K562 (cell line): ENCODE results near the gene C10orf105. TPM values are rescaled to one million over a fixed set of nuclear protein-coding genes. Genes with fewer than 3 reads are reported as not detected.

Experiments used
- ADNP ChIP-seq: fragments of 200-800 bp; sonication (Bioruptor generic); IDR thresholded peaks from 2 replicates; pipeline ENCODE4 v1.6.1; 2016; ENCODE audit warnings: missing genetic modification characterization, missing compliant biosample characterization
- CBX2 ChIP-seq: fragments of 200-600 bp; sonication (generic); IDR thresholded peaks from one replicate; pipeline ENCODE4 v1.6.1; 2012; ENCODE audit warnings: mild to moderate bottlenecking, low read length, inconsistent platforms; ENCODE audit not compliant: insufficient read depth, poor library complexity, severe bottlenecking
- CREM ChIP-seq: IDR thresholded peaks from 2 replicates; pipeline ENCODE4 v1.6.1; 2014; ENCODE audit warnings: antibody characterized with exemption, low read depth
- GABPA ChIP-seq: fragments of 200-800 bp; sonication (Bioruptor generic); conservative IDR thresholded peaks from 2 replicates; pipeline ENCODE4 v1.6.1; 2016; ENCODE audit warnings: low read depth, missing genetic modification characterization, missing compliant biosample characterization
- GATAD2B ChIP-seq: fragments of 450-650 bp; IDR thresholded peaks from 2 replicates; pipeline ENCODE4 v1.6.1; 2017; ENCODE audit warnings: mild to moderate bottlenecking, borderline replicate concordance
- HNRNPLL ChIP-seq: fragments of 200-400 bp; formaldehyde crosslinking; IDR thresholded peaks from 2 replicates; pipeline ENCODE4 v1.6.1; 2017; ENCODE audit warnings: low read length, low read depth, mild to moderate bottlenecking; ENCODE audit not compliant: poor library complexity, severe bottlenecking
- MXI1 ChIP-seq: IDR thresholded peaks from 2 replicates; pipeline ENCODE4 v1.6.1; 2011; ENCODE audit warnings: low read depth, mild to moderate bottlenecking, improper control_type of control experiment, low read length
- NBN ChIP-seq: fragments of 450-650 bp; IDR thresholded peaks from 2 replicates; pipeline ENCODE4 v1.6.1; 2016; ENCODE audit warnings: low read depth, mild to moderate bottlenecking
- NFATC3 ChIP-seq: fragments of 450-650 bp; IDR thresholded peaks from 2 replicates; pipeline ENCODE4 v1.6.1; 2017; ENCODE audit warnings: mild to moderate bottlenecking
- NR1H2 ChIP-seq: sonication (generic); formaldehyde crosslinking; IDR thresholded peaks from 2 replicates; pipeline ENCODE4 v1.4.0; 2020; ENCODE audit warnings: mild to moderate bottlenecking, missing genetic modification reagents
- RBM25 ChIP-seq: fragments of 200-400 bp; formaldehyde crosslinking; IDR thresholded peaks from 2 replicates; pipeline ENCODE4 v1.6.1; 2018; ENCODE audit warnings: low read length, low read depth, moderate library complexity; ENCODE audit not compliant: severe bottlenecking
- SMAD3 ChIP-seq: fragments of 450-650 bp; formaldehyde crosslinking; conservative IDR thresholded peaks from 2 replicates; pipeline ENCODE4 v1.4.0; 2020; ENCODE audit warnings: mild to moderate bottlenecking
- SMARCA5 ChIP-seq: fragments of 450-650 bp; IDR thresholded peaks from 2 replicates; pipeline ENCODE4 v1.6.1; 2016
- TAF7 ChIP-seq: fragments of 450-650 bp; IDR thresholded peaks from 2 replicates; pipeline ENCODE4 v1.6.1; 2016; ENCODE audit warnings: missing genetic modification characterization, missing compliant biosample characterization
- YBX1 ChIP-seq: fragments of 450-650 bp; IDR thresholded peaks from 2 replicates; pipeline ENCODE4 v1.7.1; 2016; ENCODE audit warnings: mild to moderate bottlenecking
- ZFX ChIP-seq: sonication (generic); formaldehyde crosslinking; IDR thresholded peaks from 2 replicates; pipeline ENCODE4 v1.8.0; 2022; ENCODE audit warnings: mild to moderate bottlenecking, missing genetic modification reagents, moderate library complexity
- ZNF23 ChIP-seq: fragments of 250-450 bp; sonication (Bioruptor Pico); IDR thresholded peaks from 2 replicates; pipeline ENCODE4 v1.4.0; 2020; ENCODE audit warnings: mild to moderate bottlenecking
- ZNF3 ChIP-seq: fragments of 250-450 bp; sonication (Bioruptor Pico); IDR thresholded peaks from 2 replicates; pipeline ENCODE4 v1.5.0; 2021; ENCODE audit warnings: mild to moderate bottlenecking, moderate library complexity
- polyA plus RNA-seq, 8 experiments: library from polyadenylated mRNA; depleted of rRNA in 4 of 8; stranded (reverse) in 5 of 8; unstranded in 3 of 8; fragments of >200 nt; fragmentation: Nextera tagmentation in 2 of 8; fragmentation: Illumina TruSeq in 1 of 8; extraction: Ambion mirVana in 2 of 8; extraction: Trizol in 1 of 8; gene quantifications; 2 replicates each; pipeline versions ENCODE4 v1.2.1 to v1.2.3, GENCODE V29; 2011 to 2014; ENCODE audit warnings: inconsistent platforms in 1 of 8, missing spikeins in 1 of 8
- total RNA-seq, 7 experiments: library from RNA; depleted of rRNA in 6 of 7; stranded (reverse); fragments of >200 nt in 6 of 7; fragmentation: Illumina TruSeq in 2 of 7; extraction: Trizol in 2 of 7; gene quantifications; 2 replicates each; pipeline versions ENCODE4 v1.2.1 to v1.2.3, GENCODE V29; 2011 to 2021; ENCODE audit warnings: low replicate concordance in 1 of 7
- TF ChIP-seq, protein P1 (sequence below): fragments of 250-450 bp; sonication (Bioruptor Pico); IDR thresholded peaks from 2 replicates; pipeline ENCODE4 v1.8.0; 2021; ENCODE audit warnings: mild to moderate bottlenecking, moderate library complexity
- TF ChIP-seq, protein P2 (sequence below), 3 experiments: fragments of 200-800 bp in 1 of 3; fragments of 250-450 bp in 1 of 3; fragments of 450-650 bp in 1 of 3; sonication (Bioruptor Pico) in 1 of 3; sonication (Bioruptor generic) in 1 of 3; formaldehyde crosslinking in 1 of 3; IDR thresholded peaks; 2 replicates each; pipeline versions ENCODE4 v1.6.1 to v1.8.0; 2016 to 2022; ENCODE audit warnings: mild to moderate bottlenecking in 2 of 3, missing genetic modification characterization in 2 of 3, missing compliant biosample characterization in 1 of 3, moderate library complexity in 1 of 3
- TF ChIP-seq, protein P3 (sequence below): fragments of 250-450 bp; sonication (Bioruptor Pico); IDR thresholded peaks from 2 replicates; pipeline ENCODE4 v1.4.0; 2020
- TF ChIP-seq, protein P4 (sequence below): fragments of 250-450 bp; sonication (Bioruptor Pico); IDR thresholded peaks from 2 replicates; pipeline ENCODE4 v1.5.0; 2020; ENCODE audit warnings: mild to moderate bottlenecking, borderline replicate concordance

Gene C10orf105
- total and polyA plus RNA-seq, 9 of the 15 experiments (the other 6 are each of a cell fraction or from before 2014, with no cell fraction given), result 0.03 to 0.25 (median 0.04) TPM; not detected in 3

DNA sequence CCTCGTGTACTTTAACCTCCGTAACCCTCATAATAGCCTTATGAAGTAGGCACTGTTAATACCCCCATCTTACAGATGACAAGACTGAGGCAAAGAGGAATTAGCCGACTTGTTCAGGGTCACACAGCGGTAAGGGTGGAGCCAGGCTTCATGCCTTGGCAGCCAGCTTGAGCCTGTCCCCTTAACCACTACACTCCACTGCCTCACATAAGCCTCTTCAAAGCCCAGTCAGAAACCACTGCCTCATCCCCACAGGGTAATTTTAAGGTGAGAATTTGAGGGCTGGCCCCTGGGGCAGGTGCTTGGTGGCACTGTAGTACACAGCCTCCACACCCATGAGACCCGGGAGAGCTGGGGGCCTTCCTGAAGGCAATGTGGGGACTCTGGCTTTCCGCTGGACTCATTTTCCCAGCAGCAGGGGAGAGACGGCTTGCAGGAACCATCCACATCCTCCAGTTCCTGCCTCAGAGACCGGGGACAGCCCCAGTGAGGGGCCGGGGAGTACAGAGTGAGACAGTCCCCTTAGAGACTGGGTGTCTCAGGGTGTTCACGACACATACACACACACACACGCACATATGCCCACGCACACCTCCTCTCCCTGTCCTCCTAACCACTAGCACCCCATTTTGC lies 7.6 kb upstream of the C10orf105 start (continued):
- TF ChIP-seq NBN (no peak), ZFX (CRISPR knock-in tag) (no peak), ZNF23 (CRISPR knock-in tag) (no peak), MXI1 (no peak), HNRNPLL (no peak), SMARCA5 (peak; percentile 58; the same call in 1 of the 2 replicates), CBX2 (no peak), GATAD2B (no peak), GABPA (no peak), TAF7 (tag) (no peak), ADNP (tag) (peak; percentile 67), RBM25 (peak; percentile 91), ZNF3 (CRISPR knock-in tag) (no peak), YBX1 (no peak), NR1H2 (no peak), CREM (no peak), NFATC3 (no peak), SMAD3 (CRISPR knock-in tag) (no peak)
- TF ChIP-seq, protein P1, sequence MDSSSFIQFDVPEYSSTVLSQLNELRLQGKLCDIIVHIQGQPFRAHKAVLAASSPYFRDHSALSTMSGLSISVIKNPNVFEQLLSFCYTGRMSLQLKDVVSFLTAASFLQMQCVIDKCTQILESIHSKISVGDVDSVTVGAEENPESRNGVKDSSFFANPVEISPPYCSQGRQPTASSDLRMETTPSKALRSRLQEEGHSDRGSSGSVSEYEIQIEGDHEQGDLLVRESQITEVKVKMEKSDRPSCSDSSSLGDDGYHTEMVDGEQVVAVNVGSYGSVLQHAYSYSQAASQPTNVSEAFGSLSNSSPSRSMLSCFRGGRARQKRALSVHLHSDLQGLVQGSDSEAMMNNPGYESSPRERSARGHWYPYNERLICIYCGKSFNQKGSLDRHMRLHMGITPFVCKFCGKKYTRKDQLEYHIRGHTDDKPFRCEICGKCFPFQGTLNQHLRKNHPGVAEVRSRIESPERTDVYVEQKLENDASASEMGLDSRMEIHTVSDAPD (CRISPR knock-in tag), result no peak
- TF ChIP-seq, protein P2, sequence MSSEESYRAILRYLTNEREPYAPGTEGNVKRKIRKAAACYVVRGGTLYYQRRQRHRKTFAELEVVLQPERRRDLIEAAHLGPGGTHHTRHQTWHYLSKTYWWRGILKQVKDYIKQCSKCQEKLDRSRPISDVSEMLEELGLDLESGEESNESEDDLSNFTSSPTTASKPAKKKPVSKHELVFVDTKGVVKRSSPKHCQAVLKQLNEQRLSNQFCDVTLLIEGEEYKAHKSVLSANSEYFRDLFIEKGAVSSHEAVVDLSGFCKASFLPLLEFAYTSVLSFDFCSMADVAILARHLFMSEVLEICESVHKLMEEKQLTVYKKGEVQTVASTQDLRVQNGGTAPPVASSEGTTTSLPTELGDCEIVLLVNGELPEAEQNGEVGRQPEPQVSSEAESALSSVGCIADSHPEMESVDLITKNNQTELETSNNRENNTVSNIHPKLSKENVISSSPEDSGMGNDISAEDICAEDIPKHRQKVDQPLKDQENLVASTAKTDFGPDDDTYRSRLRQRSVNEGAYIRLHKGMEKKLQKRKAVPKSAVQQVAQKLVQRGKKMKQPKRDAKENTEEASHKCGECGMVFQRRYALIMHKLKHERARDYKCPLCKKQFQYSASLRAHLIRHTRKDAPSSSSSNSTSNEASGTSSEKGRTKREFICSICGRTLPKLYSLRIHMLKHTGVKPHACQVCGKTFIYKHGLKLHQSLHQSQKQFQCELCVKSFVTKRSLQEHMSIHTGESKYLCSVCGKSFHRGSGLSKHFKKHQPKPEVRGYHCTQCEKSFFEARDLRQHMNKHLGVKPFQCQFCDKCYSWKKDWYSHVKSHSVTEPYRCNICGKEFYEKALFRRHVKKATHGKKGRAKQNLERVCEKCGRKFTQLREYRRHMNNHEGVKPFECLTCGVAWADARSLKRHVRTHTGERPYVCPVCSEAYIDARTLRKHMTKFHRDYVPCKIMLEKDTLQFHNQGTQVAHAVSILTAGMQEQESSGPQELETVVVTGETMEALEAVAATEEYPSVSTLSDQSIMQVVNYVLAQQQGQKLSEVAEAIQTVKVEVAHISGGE (CRISPR knock-in tag; IDR thresholded peaks at IDR 0.05), result no peak
- TF ChIP-seq, protein P3, sequence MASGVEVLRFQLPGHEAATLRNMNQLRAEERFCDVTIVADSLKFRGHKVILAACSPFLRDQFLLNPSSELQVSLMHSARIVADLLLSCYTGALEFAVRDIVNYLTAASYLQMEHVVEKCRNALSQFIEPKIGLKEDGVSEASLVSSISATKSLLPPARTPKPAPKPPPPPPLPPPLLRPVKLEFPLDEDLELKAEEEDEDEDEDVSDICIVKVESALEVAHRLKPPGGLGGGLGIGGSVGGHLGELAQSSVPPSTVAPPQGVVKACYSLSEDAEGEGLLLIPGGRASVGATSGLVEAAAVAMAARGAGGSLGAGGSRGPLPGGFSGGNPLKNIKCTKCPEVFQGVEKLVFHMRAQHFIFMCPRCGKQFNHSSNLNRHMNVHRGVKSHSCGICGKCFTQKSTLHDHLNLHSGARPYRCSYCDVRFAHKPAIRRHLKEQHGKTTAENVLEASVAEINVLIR (CRISPR knock-in tag), result no peak
- TF ChIP-seq, protein P4, sequence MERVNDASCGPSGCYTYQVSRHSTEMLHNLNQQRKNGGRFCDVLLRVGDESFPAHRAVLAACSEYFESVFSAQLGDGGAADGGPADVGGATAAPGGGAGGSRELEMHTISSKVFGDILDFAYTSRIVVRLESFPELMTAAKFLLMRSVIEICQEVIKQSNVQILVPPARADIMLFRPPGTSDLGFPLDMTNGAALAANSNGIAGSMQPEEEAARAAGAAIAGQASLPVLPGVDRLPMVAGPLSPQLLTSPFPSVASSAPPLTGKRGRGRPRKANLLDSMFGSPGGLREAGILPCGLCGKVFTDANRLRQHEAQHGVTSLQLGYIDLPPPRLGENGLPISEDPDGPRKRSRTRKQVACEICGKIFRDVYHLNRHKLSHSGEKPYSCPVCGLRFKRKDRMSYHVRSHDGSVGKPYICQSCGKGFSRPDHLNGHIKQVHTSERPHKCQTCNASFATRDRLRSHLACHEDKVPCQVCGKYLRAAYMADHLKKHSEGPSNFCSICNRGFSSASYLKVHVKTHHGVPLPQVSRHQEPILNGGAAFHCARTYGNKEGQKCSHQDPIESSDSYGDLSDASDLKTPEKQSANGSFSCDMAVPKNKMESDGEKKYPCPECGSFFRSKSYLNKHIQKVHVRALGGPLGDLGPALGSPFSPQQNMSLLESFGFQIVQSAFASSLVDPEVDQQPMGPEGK, result no peak
